VCaP (cell line): ENCODE data around the gene XK.
"Not testable (repeated sequence)": the region's sequence is repeated elsewhere in the genome, so short reads cannot be mapped to it uniquely, and the experiment has no call there.

Source experiments
- H3K27ac ChIP-seq: fragments of 450-650 bp; 2 replicates; pipeline ENCODE4 v1.5.1; 2017
- TF ChIP-seq, protein P1 (sequence below): fragments of 450-650 bp; conservative IDR thresholded peaks from 2 replicates; pipeline ENCODE4 v1.5.1; 2017; ENCODE audit warnings: mild to moderate bottlenecking, moderate library complexity

The XK gene

GRCh38 chrX:37754516-37754915, 68.9 kb downstream of the XK start:
- TF ChIP-seq, protein P1, sequence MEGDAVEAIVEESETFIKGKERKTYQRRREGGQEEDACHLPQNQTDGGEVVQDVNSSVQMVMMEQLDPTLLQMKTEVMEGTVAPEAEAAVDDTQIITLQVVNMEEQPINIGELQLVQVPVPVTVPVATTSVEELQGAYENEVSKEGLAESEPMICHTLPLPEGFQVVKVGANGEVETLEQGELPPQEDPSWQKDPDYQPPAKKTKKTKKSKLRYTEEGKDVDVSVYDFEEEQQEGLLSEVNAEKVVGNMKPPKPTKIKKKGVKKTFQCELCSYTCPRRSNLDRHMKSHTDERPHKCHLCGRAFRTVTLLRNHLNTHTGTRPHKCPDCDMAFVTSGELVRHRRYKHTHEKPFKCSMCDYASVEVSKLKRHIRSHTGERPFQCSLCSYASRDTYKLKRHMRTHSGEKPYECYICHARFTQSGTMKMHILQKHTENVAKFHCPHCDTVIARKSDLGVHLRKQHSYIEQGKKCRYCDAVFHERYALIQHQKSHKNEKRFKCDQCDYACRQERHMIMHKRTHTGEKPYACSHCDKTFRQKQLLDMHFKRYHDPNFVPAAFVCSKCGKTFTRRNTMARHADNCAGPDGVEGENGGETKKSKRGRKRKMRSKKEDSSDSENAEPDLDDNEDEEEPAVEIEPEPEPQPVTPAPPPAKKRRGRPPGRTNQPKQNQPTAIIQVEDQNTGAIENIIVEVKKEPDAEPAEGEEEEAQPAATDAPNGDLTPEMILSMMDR, result no peak

DNA sequence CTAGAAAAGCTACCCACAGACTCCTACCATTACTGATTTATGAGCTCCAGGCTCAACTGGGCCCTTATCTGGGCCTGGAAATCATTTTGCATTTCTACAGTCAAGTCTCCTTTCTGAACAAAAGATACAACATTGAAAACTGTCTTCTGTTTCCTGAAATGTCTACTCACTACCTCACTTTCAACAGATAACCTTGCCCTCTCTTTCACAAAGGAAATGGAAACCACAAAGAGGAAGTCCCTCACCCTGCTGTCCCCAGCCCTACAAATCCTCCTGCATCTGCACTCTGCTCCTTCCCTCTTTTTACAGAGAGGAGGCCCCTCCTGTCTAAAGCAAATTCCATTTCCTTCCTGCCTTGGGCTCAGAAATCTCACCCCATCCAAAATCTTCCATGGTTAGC, 69.4 kb downstream of the XK start:
- TF ChIP-seq, protein P1, result no peak
- H3K27ac ChIP-seq, result no peak overlapping the region

More at GRCh38 chrX:37754516-37754915, 68.9 kb downstream of the XK start:
- H3K27ac ChIP-seq, result no peak overlapping the region

DNA sequence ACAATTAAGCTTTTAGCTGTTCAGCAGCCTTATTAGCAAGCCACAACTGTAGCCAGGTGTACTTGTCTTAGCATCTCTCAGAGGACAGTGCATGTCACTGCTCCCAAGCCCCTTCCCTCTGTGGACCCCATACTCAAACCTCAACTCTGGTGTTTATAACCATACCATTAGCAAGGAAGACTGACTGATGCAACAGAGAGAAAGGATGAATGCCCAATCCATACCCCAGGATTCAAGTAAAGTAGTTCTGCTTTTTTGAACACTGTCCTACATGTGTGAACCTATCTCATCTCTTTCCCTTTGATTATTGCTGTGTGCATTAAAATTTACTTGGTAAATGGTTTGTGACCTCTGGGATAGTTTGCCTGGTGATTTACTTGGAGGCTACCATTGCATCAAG, 71.5 kb downstream of the XK start:
- TF ChIP-seq, protein P1, result no peak
- no peak overlapping the region for H3K27ac ChIP-seq

GRCh38 chrX:37759351-37759750, 73.8 kb downstream of the XK start:
- no peak overlapping the region for H3K27ac ChIP-seq
- TF ChIP-seq, protein P1, result no peak

DNA sequence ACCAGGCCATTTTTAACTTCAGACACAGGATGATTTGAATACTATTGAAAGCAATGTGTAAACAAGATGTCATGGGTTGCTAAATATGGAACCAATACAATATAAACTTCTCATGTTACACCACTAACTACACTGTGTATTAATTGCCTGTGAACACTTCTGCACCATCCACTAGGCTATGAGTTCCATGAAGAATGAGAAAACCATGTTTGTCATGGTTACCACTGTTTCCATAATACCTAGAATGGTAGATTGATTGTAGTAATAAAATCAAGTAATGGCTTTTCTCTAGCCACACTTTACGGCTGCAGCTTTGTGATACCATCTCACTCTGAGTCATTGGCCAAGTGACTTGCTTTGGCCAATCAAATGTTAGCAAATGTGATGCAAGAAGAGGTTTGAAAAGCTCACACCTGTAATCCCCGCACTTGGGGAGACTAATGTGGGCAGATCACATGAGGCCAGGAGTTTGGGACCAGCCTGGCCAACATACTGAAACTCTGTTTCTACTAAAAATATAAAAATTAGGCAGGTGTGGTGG, 74.4 kb downstream of the XK start:
- TF ChIP-seq, protein P1, result no peak

GRCh38 chrX:37763400-37763799, 77.8 kb downstream of the XK start:
- no peak overlapping the region for H3K27ac ChIP-seq
- TF ChIP-seq, protein P1, result no peak

More for the DNA sequence above, 74.4 kb downstream of the XK start:
- H3K27ac ChIP-seq, result no peak overlapping the region

DNA sequence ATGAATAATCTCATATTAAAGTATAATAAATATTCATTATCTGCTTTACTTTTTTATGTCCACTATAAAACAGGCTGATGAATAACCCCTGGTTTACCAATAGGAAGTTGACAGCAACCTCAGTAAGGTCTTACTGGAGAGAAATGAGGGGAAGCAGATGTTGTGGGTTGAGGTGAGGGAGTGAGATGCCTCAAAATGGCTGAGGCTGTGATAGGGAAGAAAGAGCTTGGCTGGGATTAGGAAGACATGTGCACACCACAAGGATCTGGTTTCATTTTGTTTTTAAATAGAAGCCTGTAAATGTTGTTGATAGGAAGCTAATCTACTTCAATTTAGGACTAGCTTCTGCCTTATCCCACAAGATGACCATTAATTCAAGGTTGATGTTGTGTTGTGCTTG, 79.9 kb downstream of the XK start:
- H3K27ac ChIP-seq, result no peak overlapping the region
- TF ChIP-seq, protein P1, result no peak

- TF ChIP-seq, protein P1, result no peak
- no peak overlapping the region for H3K27ac ChIP-seq
Observed at GRCh38 chrX:37767430-37767829, 81.8 kb downstream of the XK start.

GRCh38 chrX:37768866-37769265, 83.3 kb downstream of the XK start:
- H3K27ac ChIP-seq, result not testable (repeated sequence)
